SJCRH30 (cell line): ENCODE results near the gene IP6K3. TPM values are rescaled to one million over a fixed set of nuclear protein-coding genes. Genes with fewer than 3 reads are reported as not detected.

Experiments used
- DNase-seq, 2 experiments: peaks; one replicate each; pipeline ENCODE4 v3.0.0-alpha.2; 2015 to 2020
- H3K27ac ChIP-seq: fragments of 250-450 bp; sonication (Bioruptor Pico); 2 replicates; pipeline ENCODE4 v1.5.1; 2020; ENCODE audit warnings: mild to moderate bottlenecking, moderate library complexity
- H3K27me3 ChIP-seq: fragments of 250-450 bp; sonication (Bioruptor Pico); 2 replicates; pipeline ENCODE4 v1.5.1; 2020; ENCODE audit warnings: mild to moderate bottlenecking, moderate library complexity
- H3K36me3 ChIP-seq: fragments of 250-450 bp; sonication (Bioruptor Pico); 2 replicates; pipeline ENCODE4 v1.5.1; 2020; ENCODE audit warnings: mild to moderate bottlenecking, moderate library complexity
- H3K4me1 ChIP-seq: fragments of 250-450 bp; sonication (Bioruptor Pico); 2 replicates; pipeline ENCODE4 v1.5.1; 2020; ENCODE audit warnings: mild to moderate bottlenecking, moderate library complexity
- H3K4me3 ChIP-seq: fragments of 250-450 bp; sonication (Bioruptor Pico); 2 replicates; pipeline ENCODE4 v1.5.1; 2020; ENCODE audit warnings: mild to moderate bottlenecking, moderate library complexity
- H3K9me3 ChIP-seq: fragments of 250-450 bp; sonication (Bioruptor Pico); replicated peaks from 2 replicates; pipeline ENCODE4 v1.5.1; 2020; ENCODE audit warnings: mild to moderate bottlenecking, moderate library complexity
- total RNA-seq: library from RNA; depleted of rRNA; stranded (reverse); fragments of >200 nt; shearing (Covaris generic); gene quantifications from 2 replicates; pipeline ENCODE4 v1.2.3, GENCODE V29; 2014

IP6K3 gene
- total RNA-seq, 1 experiment from 2014 or later, result 10.3 TPM

GRCh38 chr6:33686981-33687975 is 59.4 kb downstream of the IP6K3 start:
- Histone ChIP-seq H3K27me3 (no peaks in the 10 kb centered on the region), H3K4me3 (no peak overlapping the region), H3K9me3 (no peaks in the 10 kb centered on the region), H3K4me1 (peaks cover 9% of the 10 kb centered on the region), H3K36me3 (no peaks in the 10 kb centered on the region), H3K27ac (no peak overlapping the region)
- DNase-seq, result no peak

- Histone ChIP-seq H3K27me3 (no peaks in the 10 kb centered on the region), H3K4me1 (no peaks in the 10 kb centered on the region; the same call in 1 of the 2 replicates), H3K36me3 (no peaks in the 10 kb centered on the region), H3K9me3 (no peaks in the 10 kb centered on the region), H3K27ac (no peak overlapping the region), H3K4me3 (no peak overlapping the region)
- DNase-seq, result no peak
Observed at GRCh38 chr6:33686225-33686924, 60.3 kb downstream of the IP6K3 start.

GRCh38 chr6:33685411-33686224 is 61.1 kb downstream of the IP6K3 start:
- Histone ChIP-seq H3K36me3 (no peaks in the 10 kb centered on the region), H3K4me1 (no peaks in the 10 kb centered on the region)
- DNase-seq, result no peak

DNA sequence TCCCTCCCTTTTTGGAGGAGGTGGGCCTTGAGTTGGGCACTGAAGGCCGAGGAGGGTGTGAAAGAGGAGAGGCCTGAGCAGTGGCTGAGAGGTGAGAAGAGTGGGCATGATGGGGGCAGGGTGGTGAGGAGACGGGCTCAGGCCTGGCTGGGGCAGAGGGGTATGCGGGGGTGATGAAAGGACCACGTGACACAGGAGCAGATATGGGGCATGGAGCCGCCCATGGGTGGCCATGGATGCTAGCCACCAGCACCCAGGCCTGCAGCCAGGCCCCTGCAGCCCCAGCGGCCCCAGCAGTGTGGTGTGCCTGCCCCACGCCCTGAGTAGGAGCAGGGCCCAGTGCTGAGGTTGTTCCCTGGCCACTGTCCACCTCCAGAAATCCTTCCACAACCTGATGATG is 61.7 kb downstream of the IP6K3 start:
- H3K4me3 ChIP-seq, result no peak overlapping the region
- H3K36me3 ChIP-seq, result no peaks in the 10 kb centered on the region
- H3K4me1 ChIP-seq, result no peaks in the 10 kb centered on the region
- H3K27ac ChIP-seq, result no peak overlapping the region
- DNase-seq, result no peak
- no peaks in the 10 kb centered on the region for H3K27me3 ChIP-seq
- no peaks in the 10 kb centered on the region for H3K9me3 ChIP-seq

More at GRCh38 chr6:33685411-33686224, 61.1 kb downstream of the IP6K3 start:
- H3K27ac ChIP-seq, result no peak overlapping the region
- H3K4me3 ChIP-seq, result no peak overlapping the region
- H3K27me3 ChIP-seq, result no peaks in the 10 kb centered on the region
- no peaks in the 10 kb centered on the region for H3K9me3 ChIP-seq

GRCh38 chr6:33684428-33684896 is 62.2 kb downstream of the IP6K3 start:
- DNase-seq, result no peak
- Histone ChIP-seq H3K36me3 (no peaks in the 10 kb centered on the region), H3K4me3 (no peak overlapping the region), H3K27me3 (no peaks in the 10 kb centered on the region), H3K27ac (no peak overlapping the region), H3K9me3 (no peaks in the 10 kb centered on the region), H3K4me1 (no peaks in the 10 kb centered on the region)

DNA sequence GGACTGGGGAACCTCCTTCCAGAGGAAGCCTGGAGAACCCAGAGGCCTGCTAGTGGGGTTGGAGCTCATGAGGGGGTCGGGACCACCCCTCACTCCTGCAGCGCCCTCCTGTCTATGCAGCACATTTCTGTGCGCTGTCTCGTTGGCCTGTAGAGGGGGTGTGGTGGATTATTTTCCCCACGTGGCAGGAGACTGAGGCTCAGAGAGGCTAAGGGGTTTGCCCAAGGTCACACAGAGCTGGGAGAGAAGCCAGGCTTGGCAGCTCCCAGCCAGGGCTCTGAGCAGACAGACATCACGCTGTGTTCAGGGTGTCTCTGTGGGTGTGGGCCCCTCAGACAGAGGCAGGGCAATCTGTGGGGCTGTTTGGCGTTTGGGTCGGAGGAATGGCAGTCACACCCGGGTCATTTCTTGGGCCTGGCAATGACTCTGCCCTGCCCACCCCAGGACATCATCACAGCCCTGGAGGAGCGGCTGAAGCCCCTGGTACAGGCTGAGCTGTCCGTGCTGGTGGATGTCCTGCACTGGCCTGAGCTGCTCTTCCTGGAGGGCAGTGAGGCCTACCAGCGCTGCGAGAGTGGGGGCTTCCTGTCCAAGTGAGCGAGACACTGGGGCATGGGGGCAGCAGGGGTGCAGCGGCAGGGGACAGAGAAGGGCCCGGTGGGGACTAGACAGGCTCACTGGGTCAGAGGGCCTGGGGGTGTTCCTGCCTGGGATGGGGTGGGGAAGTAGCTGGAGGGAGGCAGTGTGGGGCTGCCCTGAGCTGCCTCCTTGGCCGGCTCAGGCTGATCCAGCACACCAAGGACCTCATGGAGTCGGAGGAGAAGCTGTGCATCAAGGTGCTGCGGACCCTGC is 62.9 kb downstream of the IP6K3 start:
- Histone ChIP-seq H3K9me3 (no peaks in the 10 kb centered on the region), H3K36me3 (no peaks in the 10 kb centered on the region), H3K27me3 (no peaks in the 10 kb centered on the region), H3K4me3 (no peak overlapping the region), H3K27ac (no peak overlapping the region), H3K4me1 (no peaks in the 10 kb centered on the region)
- no peak for DNase-seq

GRCh38 chr6:33683051-33683571 is 63.6 kb downstream of the IP6K3 start:
- no peak overlapping the region for H3K4me3 ChIP-seq
- no peaks in the 10 kb centered on the region for H3K9me3 ChIP-seq
- H3K36me3 ChIP-seq, result no peaks in the 10 kb centered on the region
- H3K4me1 ChIP-seq, result no peaks in the 10 kb centered on the region
- no peak overlapping the region for H3K27ac ChIP-seq
- DNase-seq, result peak in 1 of 2 experiments; percentile 35
- no peaks in the 10 kb centered on the region for H3K27me3 ChIP-seq

- DNase-seq, result no peak
- no peaks in the 10 kb centered on the region for H3K9me3 ChIP-seq
- H3K4me3 ChIP-seq, result no peak overlapping the region
- no peaks in the 10 kb centered on the region; the same call in 1 of the 2 replicates for H3K4me1 ChIP-seq
- H3K27ac ChIP-seq, result no peak overlapping the region
- no peaks in the 10 kb centered on the region for H3K27me3 ChIP-seq
- no peaks in the 10 kb centered on the region for H3K36me3 ChIP-seq
Observed at GRCh38 chr6:33682341-33682740, 64.4 kb downstream of the IP6K3 start.

DNA sequence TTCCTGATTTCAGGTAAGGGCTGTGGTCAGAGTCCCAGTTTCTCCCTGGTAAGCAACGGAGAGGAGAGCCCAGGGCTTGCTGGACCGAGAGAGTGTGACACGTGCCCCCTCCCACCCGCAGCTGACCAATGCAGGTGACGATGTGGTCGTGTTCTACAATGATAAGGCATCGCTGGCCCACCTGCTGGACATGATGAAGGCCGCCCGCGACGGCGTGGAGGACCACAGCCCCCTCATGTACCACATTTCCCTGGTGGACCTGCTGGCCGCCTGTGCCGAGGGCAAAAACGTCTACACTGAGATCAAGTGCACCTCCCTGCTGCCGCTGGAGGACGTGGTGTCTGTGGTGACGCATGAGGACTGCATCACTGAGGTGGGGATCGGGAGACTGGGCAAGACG is 66.9 kb downstream of the IP6K3 start:
- Histone ChIP-seq H3K27ac (no peak overlapping the region), H3K36me3 (no peaks in the 10 kb centered on the region), H3K4me3 (no peak overlapping the region), H3K4me1 (no peaks in the 10 kb centered on the region; the same call in 1 of the 2 replicates), H3K9me3 (no peaks in the 10 kb centered on the region), H3K27me3 (no peaks in the 10 kb centered on the region)
- no peak for DNase-seq

DNA sequence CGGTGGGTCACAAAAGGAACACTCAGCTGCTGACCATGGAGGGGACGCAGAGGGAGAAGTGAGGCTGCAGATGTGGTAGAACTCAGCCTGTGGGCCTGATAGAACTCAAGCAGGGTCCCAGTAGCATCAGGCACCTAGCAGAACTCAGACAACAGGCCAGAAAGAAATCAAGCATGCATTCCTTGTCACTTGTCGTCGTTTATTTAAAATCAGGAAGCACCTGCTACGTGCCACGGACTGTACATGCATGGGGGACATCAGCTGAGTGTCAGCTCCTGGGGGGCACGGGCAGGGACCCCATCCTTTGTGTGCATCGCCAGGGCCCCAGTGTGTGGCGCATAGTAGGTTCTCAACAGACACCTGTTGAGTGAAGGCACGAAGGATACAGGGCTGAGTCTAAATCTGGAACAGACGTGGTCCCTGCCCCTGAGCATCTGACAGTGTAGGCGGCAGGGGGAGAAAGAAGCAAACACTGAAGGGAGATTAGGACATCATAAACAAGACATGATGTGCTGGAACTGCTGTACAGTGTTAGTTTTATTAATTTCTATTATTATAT is 67.7 kb downstream of the IP6K3 start:
- Histone ChIP-seq H3K27ac (no peak overlapping the region), H3K4me3 (no peak overlapping the region), H3K9me3 (no peaks in the 10 kb centered on the region), H3K27me3 (no peaks in the 10 kb centered on the region), H3K4me1 (no peaks in the 10 kb centered on the region; the same call in 1 of the 2 replicates), H3K36me3 (no peaks in the 10 kb centered on the region)
- no peak for DNase-seq

DNA sequence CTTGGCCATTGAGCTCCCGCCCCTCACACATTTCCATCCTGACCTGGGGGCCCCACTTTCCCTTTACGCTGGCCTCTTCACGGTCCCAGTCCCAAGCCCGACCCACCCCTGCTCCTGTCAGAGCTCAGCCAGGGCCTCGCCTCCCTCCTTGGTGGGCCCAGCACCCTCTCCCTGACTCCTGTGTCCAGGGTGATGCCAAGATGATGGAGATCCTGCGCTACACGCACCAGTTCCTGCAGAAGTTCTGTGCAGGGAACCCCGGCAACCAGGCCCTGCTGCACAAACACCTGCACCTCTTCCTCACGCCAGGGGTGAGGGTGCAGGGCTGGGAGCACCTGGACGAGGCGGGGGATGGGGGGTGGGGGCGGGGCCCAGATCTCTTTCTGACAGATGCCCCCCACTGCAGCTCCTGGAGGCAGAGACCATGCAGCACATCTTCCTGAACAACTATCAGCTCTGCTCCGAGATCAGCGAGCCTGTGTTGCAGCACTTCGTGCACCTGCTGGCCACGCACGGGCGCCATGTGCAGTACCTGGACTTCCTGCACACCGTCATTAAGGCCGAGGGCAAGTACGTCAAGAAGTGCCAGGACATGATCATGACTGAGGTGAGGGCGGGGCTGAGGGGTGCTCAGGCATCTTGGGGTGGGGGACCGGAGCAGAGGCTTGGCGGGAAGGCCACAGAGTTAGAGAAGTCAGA is 68.3 kb downstream of the IP6K3 start:
- no peak for DNase-seq
- H3K36me3 ChIP-seq, result no peaks in the 10 kb centered on the region
- peaks cover 2% of the 10 kb centered on the region; the same call in 1 of the 2 replicates for H3K4me1 ChIP-seq
- H3K9me3 ChIP-seq, result no peaks in the 10 kb centered on the region
- no peak overlapping the region for H3K4me3 ChIP-seq
- H3K27me3 ChIP-seq, result no peaks in the 10 kb centered on the region
- no peak overlapping the region for H3K27ac ChIP-seq

DNA sequence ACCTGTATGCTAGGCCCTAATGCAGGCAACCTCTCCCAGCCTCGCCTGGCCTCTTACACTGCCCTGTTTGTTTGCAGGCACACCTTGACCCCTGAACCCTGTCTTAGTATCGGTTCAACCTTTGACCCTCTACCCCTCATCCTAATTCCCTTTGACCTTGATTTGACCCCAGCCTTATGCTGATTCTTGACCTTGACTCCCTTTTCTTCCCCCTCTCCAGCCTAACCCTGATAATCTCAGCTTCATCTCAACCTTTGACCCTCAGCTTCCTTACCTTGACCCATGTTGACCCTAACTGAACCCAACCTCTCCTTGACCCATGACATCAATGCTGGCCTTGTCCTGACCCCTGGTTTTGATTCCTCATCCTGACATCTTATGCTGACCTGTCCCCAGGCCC is 69.0 kb downstream of the IP6K3 start:
- H3K36me3 ChIP-seq, result no peaks in the 10 kb centered on the region
- no peak overlapping the region for H3K4me3 ChIP-seq

GRCh38 chr6:33677143-33677660 is 69.5 kb downstream of the IP6K3 start:
- Histone ChIP-seq H3K4me1 (peaks cover 7% of the 10 kb centered on the region), H3K27me3 (no peaks in the 10 kb centered on the region), H3K4me3 (no peak overlapping the region), H3K36me3 (no peaks in the 10 kb centered on the region), H3K9me3 (no peaks in the 10 kb centered on the region), H3K27ac (no peak overlapping the region)
- DNase-seq, result no peak

More for the DNA sequence above, 69.0 kb downstream of the IP6K3 start:
- DNase-seq, result no peak
- H3K27ac ChIP-seq, result no peak overlapping the region
- no peaks in the 10 kb centered on the region for H3K9me3 ChIP-seq
- peaks cover 7% of the 10 kb centered on the region for H3K4me1 ChIP-seq
- H3K27me3 ChIP-seq, result no peaks in the 10 kb centered on the region
